GM23248 (cell line): ENCODE results near the gene RPL3.

ENCODE experiments used
- EZH2 ChIP-seq: fragments of 200-600 bp; sonication (generic); IDR thresholded peaks from 2 replicates; pipeline ENCODE4 v1.6.1; 2018; ENCODE audit warnings: antibody characterized with exemption, mild to moderate bottlenecking; ENCODE audit not compliant: insufficient read depth, poor library complexity, severe bottlenecking
- EZH2phosphoT487 ChIP-seq: fragments of 200-600 bp; sonication (generic); IDR thresholded peaks from 2 replicates; pipeline ENCODE4 v1.6.1; 2018; ENCODE audit warnings: antibody characterized with exemption, moderate library complexity, mild to moderate bottlenecking, low read depth; ENCODE audit not compliant: insufficient read depth

DNA sequence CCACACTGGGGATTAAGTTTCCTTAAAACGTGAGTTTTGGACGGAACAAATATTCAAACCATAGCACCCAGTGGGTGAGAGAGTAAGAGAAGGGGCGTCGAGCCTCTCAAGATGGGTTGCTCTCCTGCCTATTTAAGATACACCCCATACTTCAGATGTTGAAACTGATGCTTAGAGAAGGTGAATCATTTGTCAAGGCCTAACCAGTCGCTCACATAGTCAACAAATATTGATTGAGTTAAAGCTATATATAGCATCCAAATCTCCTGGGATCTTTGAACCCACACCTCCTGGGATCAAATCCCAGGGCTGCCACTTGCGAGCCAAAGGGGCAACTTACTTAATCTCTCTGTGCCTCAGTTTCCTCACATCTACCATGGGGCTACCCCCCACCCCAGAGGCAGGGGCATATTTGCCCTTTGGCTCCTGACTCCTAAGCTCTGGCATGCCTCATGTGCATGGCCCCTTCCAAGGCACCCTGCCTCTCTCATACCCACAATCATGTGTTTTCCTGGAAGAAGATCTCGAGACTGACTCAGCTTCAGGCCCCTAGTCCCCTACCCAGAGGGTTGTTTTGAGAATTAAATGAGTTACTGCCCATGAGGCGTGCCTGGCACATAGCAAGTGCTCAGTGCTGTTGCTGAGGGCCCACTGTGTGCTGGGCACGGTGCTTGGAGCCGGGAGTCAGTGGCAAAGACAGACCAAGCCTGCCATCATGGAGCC lies 55.6 kb downstream of the RPL3 start:
- no peak for TF ChIP-seq EZH2
- TF ChIP-seq EZH2phosphoT487, result no peak
